ENCODE measurements around the gene HINT3.
"Not testable (repeated sequence)": the region's sequence is repeated elsewhere in the genome, so short reads cannot be mapped to it uniquely, and the experiment has no call there.

Gene HINT3

DNA sequence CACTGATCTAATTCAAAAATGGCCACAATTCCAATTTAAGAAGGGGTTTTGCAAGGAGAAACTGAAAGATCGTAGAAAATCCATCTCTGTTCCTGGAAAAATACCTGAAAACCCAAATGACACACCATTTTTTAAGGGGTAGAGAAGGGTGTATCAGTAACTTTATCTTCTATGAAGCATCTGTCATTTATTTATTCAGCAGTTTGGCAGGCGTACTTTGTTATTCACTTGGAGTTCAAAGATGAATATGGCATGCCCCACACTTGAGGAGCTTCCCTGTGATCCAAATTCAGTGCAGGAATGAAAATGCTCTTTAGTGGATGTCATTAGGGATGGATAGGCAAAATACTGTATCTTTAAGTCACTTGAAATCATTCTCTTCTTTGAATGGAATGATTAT lies 7.2 kb downstream of the HINT3 start:
- FAIRE-seq: no peak

DNA sequence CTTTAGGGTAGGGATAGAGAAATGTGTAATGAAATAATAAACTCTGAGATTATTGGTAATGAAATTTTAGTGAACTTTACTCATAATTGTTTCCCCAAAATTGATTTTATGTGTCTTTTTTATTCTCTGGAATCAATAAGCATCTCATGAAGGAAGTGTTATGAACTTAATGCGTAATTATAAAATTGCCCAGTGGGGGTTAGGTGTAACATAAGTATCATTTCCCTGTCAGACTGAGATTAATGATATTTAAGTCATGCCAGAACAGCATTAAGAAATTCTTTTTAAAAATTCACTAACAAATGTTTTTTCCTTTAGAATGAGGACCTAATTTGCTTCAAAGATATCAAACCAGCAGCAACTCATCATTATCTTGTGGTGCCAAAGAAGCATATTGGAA lies 10.0 kb downstream of the HINT3 start:
- FAIRE-seq: peak; percentile 69

DNA sequence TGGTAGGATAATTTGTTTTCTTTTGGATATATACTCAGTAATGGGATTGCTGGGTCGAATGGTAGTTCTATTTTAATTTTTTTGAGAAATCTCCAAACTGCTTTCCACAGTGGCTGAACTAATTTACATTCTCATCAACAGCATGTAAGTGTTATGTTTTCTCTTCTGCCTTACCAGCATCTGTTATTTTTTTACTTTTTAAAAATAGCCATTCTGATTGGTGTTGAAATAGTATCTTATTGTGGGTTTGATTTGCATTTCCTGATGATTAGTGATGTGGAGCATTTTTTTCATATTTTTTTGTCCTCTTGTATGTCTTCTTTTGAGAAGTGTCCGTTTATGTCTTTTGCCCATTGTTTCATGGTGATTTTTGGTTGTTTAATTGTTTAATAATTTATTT lies 11.9 kb downstream of the HINT3 start:
- no peak for FAIRE-seq

DNA sequence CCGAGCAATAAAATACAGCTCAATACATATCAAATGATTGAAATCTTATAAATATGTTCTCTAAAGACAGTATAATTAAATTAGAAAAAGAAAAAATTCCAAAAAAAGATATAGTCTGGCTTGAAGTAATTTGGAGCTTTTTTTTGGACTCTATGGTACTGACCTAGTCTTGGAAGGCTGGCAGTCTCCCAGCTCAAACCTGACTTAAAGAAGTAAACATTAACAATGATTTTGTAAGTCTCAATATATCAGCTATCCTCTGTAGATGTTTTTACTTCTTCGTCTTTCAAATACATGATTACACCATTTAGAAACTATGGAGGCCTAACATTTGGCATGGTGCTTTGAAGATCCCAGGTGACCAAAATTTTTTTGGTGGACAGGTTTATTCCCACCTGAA lies 14.2 kb downstream of the HINT3 start:
- no peak for FAIRE-seq

DNA sequence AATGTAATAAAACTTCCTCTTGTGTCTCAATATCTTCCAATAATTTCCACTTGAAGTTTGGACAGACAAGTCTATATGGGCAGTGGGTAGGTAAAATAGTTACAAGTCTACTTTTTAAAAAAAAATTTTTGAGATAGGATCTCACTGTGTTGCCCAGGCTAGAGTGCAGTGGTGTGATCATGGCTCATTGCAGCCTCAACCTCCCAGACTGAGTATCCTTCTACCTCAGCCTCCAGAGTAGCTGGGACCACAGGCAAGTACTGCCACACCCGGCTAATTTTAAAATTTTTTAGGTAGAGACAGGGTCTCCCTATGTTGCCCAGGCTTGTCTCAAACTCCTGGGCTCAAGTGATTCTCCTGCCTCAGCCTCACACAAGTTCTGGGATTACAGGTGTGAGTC lies 15.9 kb downstream of the HINT3 start:
- not testable (repeated sequence) for FAIRE-seq

DNA sequence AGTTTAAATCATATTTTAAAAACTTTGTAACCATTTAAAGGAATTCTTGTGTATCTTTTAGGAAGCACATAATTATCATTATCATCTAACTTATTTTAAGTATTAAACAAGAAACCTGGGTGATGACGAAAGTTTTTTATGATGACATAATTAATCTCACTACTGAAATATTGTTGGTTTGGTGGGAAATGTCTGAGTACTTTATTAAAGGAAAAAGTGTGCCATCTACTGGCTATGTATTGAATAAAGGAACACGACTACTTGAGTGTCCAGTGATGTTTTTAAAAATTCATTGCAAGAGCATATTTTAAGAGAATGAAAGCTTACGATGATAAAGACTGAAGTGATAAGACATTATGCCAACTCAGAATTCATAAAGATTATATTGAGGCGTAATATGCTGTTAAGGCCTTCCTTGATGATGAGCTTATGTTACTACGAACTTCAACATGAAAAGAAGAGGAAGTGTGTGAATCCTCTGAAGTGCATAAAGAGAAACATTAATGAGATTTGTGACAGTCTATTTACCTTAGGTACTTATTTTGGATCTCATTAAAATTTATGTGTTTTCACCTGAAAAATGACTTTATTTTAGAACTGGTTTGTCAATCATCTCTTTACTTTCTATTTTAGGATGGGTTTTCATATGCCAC lies 17.8 kb downstream of the HINT3 start:
- FAIRE-seq: peak; percentile 98

DNA sequence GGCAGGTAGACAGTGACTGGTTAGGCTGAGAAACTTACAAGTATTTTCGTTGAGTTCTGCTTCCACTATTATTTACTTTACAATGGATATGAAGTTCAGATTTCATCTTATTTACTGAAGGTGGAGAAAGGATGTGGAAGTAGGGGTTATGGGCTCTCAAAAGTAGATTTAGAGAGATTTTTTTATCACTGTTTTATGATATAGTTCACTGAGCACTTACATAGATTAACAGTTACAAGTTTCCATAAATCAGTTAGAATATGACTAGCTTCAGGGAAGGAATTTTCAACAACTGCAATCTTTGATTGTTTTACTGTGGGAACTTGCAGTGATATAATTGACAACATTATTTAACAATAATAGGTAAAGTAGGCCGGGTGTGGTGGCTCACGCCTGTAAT lies 22.5 kb downstream of the HINT3 start:
- no peak for FAIRE-seq

DNA sequence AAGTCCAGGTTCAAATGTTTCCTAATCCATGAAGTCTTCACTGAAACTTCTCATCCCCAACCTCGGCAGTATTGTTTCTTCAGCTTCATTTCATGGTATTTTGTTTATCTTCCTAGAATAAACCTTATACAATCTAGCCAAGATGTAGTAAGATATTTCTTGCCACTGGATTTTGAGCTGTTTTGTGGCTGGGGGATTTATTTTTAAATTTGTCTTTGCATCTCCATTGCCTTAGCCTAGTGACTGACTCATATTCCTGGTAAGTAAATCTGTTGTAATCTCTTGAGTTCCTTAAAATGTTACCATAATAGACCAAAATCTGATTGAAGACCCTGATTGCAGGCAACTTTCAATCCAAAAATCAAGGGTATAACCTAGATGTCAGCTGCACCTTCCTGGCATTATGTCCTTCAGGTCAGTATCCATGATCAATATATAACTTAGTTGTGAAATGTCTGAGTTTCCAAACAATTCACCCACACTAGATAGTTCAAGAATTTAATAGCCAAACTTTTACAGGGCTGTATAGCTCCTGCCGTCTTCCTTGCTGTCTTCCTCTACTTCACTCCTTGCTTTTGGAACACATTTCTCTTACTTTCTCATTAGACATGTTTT lies 25.1 kb downstream of the HINT3 start:
- FAIRE-seq: no peak

DNA sequence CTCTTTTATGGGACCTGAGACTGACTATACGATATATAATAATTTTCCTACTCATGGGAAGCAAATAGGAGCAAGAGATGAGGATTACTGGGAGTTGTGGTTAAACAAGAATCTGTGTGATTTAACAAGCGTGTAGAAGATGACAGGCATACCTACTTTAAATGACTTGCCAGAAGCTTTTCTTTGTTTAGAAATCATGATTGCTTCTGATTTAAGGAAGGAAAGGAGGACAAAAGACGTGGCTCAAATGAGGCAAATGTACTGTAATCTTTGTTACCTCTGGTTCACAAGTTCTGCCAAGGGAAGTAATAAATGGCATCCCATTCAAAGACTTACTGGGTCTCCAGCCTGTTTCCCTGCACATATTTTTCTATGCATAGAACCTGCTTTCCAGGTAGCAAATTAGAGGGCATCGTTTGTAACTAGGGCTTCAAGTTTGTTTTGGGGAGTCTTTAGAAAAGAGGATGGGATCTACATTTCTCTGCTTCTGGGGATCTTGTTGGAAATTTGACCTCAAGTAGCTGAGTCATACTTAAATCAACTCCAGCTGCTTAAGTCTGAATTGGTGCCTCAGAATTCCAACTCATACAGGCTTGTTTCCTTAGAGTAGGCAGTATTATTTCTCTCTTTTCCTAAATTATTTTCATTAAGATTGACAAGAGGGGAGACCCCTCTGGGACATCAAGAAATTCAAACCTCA lies 26.8 kb downstream of the HINT3 start:
- FAIRE-seq: no peak

DNA sequence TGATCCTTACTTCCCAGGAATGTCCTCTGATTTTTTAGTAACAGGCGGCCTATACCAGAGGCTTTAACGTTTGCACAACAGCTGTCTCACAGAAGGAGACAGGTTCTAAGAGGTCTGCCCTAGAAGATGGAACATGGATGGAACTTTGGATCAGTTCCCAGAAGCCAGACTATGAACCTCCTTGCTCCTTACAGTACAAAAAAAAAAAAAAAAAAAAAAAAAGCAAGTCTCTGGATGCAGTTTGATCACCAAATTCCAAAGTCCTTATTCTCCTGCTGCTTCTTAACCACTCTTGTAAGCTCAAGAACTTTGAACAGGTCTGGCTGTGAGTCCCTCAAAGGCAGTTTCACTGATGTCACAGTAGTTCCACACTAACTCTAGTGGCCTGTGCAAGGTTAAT lies 27.7 kb downstream of the HINT3 start:
- no peak for FAIRE-seq

DNA sequence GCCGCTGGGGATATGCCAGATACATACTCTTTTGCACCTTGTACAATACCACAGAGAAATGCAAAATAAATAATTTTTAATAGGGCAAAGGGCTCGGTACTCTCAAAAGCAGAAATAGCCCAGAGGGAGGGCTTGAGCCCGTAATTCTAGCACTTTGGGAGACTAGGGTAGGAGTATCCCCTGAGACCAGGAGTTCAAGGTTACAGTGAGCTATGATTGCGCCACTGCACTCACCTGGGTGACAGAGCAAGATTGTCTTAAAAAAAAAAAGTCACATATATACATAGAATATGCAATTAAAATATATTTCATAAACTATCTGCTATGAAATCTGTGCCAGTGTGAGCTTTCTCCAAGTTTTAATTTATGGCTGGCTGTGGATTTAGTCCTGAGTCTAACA lies 29.0 kb downstream of the HINT3 start:
- FAIRE-seq: no peak

DNA sequence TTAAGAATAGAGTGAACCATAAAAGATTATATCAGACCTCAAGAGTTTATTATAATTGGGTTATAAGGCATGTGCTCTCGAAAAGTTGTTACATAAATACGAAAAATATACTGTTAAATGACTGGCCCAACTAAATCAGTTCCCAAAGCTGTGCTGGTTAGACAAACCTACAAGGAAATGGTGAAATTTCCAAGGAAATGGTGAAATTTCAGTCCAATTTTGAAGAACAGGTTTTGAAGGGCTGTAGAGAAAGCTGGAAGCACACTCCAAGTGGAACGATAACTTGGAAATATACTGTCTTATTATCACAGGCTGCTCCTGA lies 29.4 kb downstream of the HINT3 start:
- FAIRE-seq: no peak

DNA sequence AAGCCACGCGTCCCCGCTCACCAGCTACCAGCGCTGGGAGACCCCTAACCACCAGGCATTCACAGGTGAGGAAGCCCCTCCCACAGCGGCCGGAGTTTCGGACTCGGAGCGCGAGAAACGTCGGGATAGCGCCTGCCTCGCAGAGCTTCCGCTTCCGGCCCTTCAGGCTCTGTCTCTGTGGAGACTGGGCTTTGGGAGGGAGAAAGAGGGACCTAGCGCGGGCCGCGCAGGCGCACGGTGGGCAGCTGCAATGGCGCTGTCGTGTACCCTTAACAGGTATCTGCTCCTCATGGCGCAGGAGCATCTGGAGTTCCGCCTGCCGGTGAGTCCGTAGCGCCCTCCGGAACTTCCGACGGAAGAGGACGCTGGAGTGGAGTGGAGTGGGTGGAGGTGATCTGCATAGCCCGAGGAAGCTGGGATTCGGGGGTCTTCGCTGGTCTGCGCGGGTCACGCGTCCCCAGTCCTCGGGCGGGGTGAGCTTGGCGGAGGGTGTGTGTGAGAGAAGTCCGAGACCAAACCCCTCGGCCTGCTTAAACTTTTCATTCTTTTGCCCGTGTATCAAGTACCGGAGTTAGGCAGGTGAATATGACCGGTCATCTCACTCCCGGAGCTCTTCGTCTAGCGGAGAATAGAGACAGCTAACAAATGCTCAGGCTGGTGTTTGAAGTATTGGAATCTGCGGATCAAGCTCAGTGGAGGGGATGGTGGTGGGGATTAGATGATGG lies 29.9 kb downstream of the HINT3 start, which contains the start of gene TRMT11:
Gene TRMT11, plus strand, starts transcription at position 240 of the 725 bp plus-strand sequence. Its CDS starts 11 bp downstream, at position 251.
- no peak for FAIRE-seq

DNA sequence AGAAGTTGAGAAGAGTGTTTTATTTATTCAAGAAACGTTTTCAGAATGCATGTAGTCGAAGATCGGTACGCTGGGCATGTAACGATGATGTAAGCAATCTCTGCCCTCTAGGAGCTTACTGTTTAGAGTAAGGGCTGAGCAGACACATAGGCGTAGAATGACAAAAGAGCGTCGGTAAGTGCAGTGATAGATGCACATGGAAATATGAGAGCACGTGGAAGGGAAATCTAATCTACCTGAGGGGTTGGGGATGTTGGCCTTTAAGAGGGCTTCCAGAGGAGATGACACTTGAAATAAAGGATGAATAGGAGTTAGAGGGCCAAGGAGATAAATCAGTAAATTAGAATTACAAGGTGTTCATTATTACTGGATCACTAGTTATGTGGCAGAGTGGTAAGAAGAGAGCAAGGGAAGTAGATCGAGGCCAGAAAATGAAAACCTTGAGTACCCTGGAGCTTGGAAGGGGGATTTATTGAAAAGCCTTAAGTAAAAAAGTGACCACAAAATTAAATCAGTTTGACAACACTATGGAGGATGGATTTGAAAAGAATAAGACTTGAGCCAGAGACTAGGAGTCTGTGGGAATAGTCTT lies 30.6 kb downstream of the HINT3 start:
- FAIRE-seq: no peak

DNA sequence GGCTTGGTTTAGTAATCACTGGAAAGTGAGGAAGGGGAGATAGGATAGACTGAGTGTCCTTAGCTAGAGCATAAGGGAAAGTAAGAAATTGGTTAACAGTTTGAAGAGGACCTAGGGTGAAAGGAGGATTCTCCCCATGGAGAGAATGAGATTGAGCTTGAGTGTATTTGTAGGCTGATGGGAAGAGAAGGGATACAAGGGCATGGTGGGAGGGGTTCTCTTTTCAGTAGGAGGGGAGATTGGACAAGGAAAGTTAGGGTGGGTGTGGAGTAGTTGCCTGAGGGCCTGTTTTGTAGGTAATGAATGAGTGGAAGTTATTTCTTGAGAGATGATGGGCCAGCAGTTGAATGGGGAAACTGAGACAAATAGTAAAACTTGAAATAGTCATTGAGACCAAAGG lies 31.7 kb downstream of the HINT3 start:
- no peak for FAIRE-seq

DNA sequence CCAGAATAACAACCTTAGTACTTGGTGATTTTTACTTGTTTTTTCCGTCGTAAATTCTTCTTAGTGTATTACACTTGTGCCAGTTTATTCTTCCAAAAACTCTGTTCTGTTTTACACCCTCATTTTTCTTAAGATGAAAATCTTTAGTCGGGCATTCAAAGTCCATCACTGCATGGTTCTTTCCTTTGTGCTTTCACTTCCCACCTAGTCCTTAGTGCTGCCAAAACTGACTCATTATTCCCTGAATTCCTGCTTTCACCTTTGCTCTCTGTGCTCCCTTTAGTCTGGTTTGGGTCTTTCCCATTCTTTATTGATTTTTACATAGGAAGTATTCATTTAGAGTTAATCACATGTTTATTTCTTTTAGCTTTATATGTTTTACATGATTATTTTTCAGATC lies 33.1 kb downstream of the HINT3 start:
- FAIRE-seq: no peak

DNA sequence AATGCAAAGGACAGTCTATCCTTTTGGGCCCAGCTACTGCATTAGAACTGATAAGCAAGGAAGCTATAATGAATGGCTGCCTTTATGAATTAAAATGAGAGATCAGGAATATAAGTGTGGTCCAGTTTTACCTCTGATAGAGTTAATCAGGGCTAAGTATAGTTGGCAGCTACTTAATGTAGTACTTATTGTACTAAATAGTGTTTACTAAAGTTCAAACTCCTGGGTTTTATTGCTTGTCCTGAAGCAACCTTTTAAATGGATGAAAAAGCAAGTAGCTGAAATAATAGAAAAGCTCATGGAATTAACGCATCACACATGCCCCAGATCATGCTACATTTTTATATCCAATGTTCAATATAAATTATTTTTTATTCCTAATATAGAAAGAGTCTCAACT lies 35.1 kb downstream of the HINT3 start:
- no peak for FAIRE-seq

DNA sequence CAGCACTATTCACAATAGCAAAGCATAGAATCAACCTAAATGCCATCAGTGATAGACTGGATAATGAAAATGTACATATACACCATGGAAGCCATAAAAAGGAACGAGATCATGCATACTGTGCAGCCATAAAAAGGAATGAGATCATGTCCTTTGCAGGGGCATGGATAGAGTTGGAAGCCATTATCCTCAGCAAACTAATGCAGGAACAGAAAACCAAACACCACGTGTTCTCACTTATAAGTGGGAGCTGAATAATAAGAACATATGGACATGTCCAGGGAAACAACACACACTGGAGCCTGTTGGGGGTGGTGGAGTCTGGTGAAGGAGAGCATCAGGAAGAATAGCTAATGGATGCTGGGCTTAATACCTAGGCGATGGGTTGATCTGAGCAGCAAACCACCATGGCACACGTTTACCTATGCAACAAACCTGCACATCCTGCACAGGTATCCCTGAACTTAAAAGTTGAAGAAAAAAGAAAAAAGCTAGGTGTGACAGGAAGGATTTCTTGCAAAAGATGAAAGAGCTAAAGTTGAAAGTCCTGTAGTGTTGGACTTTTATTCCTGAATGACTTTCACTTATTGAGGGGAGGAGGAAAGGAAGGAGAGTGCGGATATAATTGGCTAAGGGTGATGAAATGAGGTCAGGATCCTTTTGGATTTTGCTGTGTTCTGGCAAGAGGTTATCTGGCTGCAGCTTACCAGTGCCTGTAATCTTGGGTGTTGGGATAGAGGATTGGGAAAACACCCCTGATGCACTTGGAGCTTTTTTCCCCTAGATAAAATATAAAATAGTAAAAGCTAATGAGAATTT lies 38.3 kb downstream of the HINT3 start:
- no peak for FAIRE-seq

DNA sequence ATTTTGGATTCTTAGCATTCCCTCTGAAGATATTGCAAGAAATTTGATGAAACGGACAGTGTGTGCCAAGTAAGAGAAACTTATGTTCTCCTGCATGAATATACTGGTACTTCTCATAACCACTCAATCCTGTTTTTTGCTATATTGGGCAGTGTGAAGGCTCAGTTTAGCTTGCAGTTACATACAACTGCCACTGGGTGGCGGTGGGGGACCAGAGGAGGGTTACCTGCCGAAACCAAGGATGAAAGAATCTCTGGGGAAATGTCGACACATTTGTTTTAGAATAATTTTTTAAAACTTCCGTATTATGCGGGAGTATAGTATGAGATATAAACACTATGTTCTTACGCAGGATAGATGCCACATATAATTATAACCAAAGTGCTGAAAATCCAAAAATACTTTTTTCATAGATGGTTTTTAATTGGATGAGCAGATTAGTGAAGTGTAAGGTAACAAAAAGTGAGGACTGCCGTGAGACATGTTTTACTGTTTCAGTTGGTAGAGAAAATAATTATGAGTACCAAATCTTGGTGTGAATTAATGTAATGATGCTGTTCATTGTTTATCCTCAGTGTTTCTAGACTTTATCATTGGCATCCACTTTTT lies 39.5 kb downstream of the HINT3 start:
- peak; percentile 86 for FAIRE-seq

DNA sequence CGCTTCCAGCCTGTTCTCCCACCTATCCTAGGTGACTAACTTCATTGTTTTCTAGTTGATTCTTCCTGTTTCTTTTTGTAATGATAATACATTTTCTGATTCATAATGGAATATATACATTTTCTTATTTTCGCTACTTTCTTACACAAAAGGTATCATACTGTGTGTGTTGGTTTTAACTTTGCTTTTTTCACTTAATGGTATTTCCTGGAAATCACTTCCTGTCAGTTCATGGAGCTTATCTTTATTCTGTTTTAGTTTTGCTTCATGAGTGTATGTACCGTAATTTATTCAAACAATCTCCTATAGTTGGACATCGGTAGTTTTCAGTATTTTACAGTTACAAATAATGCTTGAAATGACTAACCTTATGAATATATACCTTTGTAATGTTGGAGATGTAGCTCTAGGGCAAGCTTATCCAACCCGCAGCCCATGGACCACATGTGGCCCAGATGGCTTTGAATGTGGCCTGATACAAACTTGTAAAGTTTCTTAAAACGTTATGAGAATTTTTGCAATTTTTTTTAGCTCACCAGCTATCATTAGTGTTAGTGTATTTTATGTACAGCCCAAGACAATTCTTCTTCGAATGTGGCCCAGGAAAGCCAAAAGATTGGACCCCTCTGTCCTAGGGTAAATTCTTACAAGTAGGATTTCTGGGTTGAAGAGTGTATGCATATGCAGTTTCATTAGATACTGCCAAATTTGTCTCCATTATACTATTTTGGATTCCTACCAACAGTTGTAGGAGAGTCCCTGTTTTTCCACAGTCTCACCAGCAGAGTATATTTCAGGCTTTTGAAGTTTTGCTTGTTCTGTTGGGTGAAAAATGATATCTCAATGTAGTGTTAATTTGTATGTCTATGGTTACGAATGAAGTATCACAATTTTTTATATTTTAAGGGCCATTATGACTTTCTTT lies 46.4 kb downstream of the HINT3 start:
- FAIRE-seq: no peak

DNA sequence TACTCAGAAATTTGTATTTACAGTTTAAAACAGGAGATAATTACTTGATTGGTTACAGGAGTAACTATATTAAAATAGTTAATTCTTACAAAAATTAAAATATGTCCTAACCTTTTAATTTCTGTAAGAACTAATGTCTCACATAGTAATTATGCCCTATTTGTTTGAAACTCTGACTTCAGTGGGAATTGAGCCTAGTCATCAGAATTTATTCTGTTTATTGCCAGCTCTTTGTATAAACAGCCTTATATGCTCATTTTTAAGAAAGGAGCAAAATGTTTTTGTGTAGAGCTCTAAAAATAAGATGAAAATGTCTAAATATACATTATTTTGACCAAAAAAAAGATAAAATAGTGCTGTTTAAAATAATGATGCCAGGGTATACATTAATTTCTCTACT lies 51.2 kb downstream of the HINT3 start:
- no peak for FAIRE-seq

Data from islet of Langerhans (tissue), 1 donor.